ENCODE data around the gene MLLT3. TPM values are rescaled to one million over a fixed set of nuclear protein-coding genes. Genes with fewer than 3 reads are reported as not detected.
A peak's percentile ranks its signal among the peaks of the same experiment; 100 is the strongest.

The MLLT3 gene
- total RNA-seq, 1 donor from 2014 or later, result 17.5 TPM

GRCh38 chr9:20611691-20612287 is 10.5 kb downstream of the MLLT3 start:
- H3K27me3 ChIP-seq (ENCODE audit: low read depth), result no peaks in the 10 kb centered on the region
- no peaks in the 10 kb centered on the region for H3K36me3 ChIP-seq
- peak; percentile 62 for TF ChIP-seq CTCF (IDR thresholded peaks at IDR 0.05; ENCODE audit: borderline replicate concordance)
- H3K4me1 ChIP-seq, result peaks cover 40% of the 10 kb centered on the region
- peak overlapping the region; percentile 2 for H3K27ac ChIP-seq (replicated peaks)
- no peak for DNase-seq
- H3K4me3 ChIP-seq, result no peak overlapping the region
- H3K9me3 ChIP-seq (replicated peaks), result no peaks in the 10 kb centered on the region
- intact Hi-C loops (cut with micrococcal nuclease), result no loop called here

- Histone ChIP-seq H3K4me3 (no peak overlapping the region), H3K27ac (replicated peaks) (no peak overlapping the region), H3K27me3 (ENCODE audit: low read depth) (no peaks in the 10 kb centered on the region), H3K4me1 (peaks cover 46% of the 10 kb centered on the region), H3K9me3 (replicated peaks) (no peaks in the 10 kb centered on the region), H3K36me3 (no peaks in the 10 kb centered on the region)
- intact Hi-C loops (cut with micrococcal nuclease), result no loop called here
- no peak for TF ChIP-seq CTCF (IDR thresholded peaks at IDR 0.05; ENCODE audit: borderline replicate concordance)
- no peak for DNase-seq
Observed at GRCh38 chr9:20610591-20610990, 11.7 kb downstream of the MLLT3 start.

- TF ChIP-seq CTCF (IDR thresholded peaks at IDR 0.05; ENCODE audit: borderline replicate concordance), result no peak
- no peaks in the 10 kb centered on the region for H3K27me3 ChIP-seq (ENCODE audit: low read depth)
- H3K27ac ChIP-seq (replicated peaks), result no peak overlapping the region
- H3K4me3 ChIP-seq, result no peak overlapping the region
- DNase-seq, result no peak
- intact Hi-C loops (cut with micrococcal nuclease), result no loop called here
- H3K4me1 ChIP-seq, result peaks cover 61% of the 10 kb centered on the region
- H3K36me3 ChIP-seq, result no peaks in the 10 kb centered on the region
- no peaks in the 10 kb centered on the region for H3K9me3 ChIP-seq (replicated peaks)
Observed at GRCh38 chr9:20608582-20608981, 13.7 kb downstream of the MLLT3 start.

GRCh38 chr9:20606652-20607051 is 15.6 kb downstream of the MLLT3 start:
- Histone ChIP-seq H3K27ac (replicated peaks) (peak overlapping the region; percentile 4), H3K9me3 (replicated peaks) (no peaks in the 10 kb centered on the region)

GRCh38 chr9:20604562-20604961 is 17.7 kb downstream of the MLLT3 start:
- H3K27ac ChIP-seq (replicated peaks), result peak overlapping the region; percentile 56

More at GRCh38 chr9:20606652-20607051, 15.6 kb downstream of the MLLT3 start:
- H3K4me3 ChIP-seq, result no peak overlapping the region
- DNase-seq, result peak; percentile 45
- intact Hi-C loops (cut with micrococcal nuclease), result no loop called here
- peaks cover 65% of the 10 kb centered on the region for H3K4me1 ChIP-seq
- H3K27me3 ChIP-seq (ENCODE audit: low read depth), result no peaks in the 10 kb centered on the region
- TF ChIP-seq CTCF (IDR thresholded peaks at IDR 0.05; ENCODE audit: borderline replicate concordance), result no peak
- no peaks in the 10 kb centered on the region for H3K36me3 ChIP-seq

More at GRCh38 chr9:20604562-20604961, 17.7 kb downstream of the MLLT3 start:
- H3K4me3 ChIP-seq, result peak overlapping the region; percentile 48
- peaks cover 55% of the 10 kb centered on the region for H3K4me1 ChIP-seq
- no peaks in the 10 kb centered on the region for H3K9me3 ChIP-seq (replicated peaks)
- H3K36me3 ChIP-seq, result no peaks in the 10 kb centered on the region
- no peak for TF ChIP-seq CTCF (IDR thresholded peaks at IDR 0.05; ENCODE audit: borderline replicate concordance)
- no peaks in the 10 kb centered on the region for H3K27me3 ChIP-seq (ENCODE audit: low read depth)
- DNase-seq, result no peak
- intact Hi-C loops (cut with micrococcal nuclease), result no loop called here
